Left lung (tissue), 10 donors: ENCODE data around the gene CTXND1. TPM values are rescaled to one million over a fixed set of nuclear protein-coding genes. Genes with fewer than 3 reads are reported as not detected.

Source experiments
- ATAC-seq: fragments of 200-7000 bp; cut with Tn5 transposase; one replicate; pipeline ENCODE4 v1.9.1; 2020; ENCODE audit warnings: moderate library complexity
- DNase-seq, 4 donors: peaks; one replicate each; pipeline ENCODE4 v3.0.0-alpha.2; 2013 to 2020
- H3K27ac ChIP-seq, 2 donors: fragments of 200-600 bp; sonication (generic) in 1 of 2; one replicate each; pipeline versions ENCODE4 v1.5.0 to v1.8.0; 2020 to 2021
- H3K27me3 ChIP-seq, 2 donors: fragments of 200-600 bp; sonication (generic) in 1 of 2; one replicate each; pipeline versions ENCODE4 v1.5.0 to v1.8.0; 2020 to 2021
- H3K36me3 ChIP-seq, 2 donors: fragments of 200-600 bp; sonication (generic) in 1 of 2; one replicate each; pipeline versions ENCODE4 v1.5.0 to v1.8.0; 2020 to 2021
- H3K4me1 ChIP-seq, 2 donors: fragments of 200-600 bp; one replicate each; pipeline ENCODE4 v1.8.0; 2021
- H3K4me3 ChIP-seq, 2 donors: fragments of 200-600 bp; sonication (generic) in 1 of 2; one replicate each; pipeline versions ENCODE4 v1.5.0 to v1.8.0; 2020 to 2021; ENCODE audit warnings: mild to moderate bottlenecking in 1 of 2
- H3K9me3 ChIP-seq, 2 donors: fragments of 200-600 bp; sonication (generic) in 1 of 2; one replicate each; pipeline versions ENCODE4 v1.5.0 to v1.8.0; 2020 to 2021
- CTCF ChIP-seq, 2 donors: fragments of 200-600 bp; sonication (generic) in 1 of 2; IDR thresholded peaks; one replicate each; pipeline versions ENCODE4 v1.5.0 to v1.8.0; 2021; ENCODE audit warnings: antibody characterized with exemption in 2 of 2
- intact Hi-C, 2 donors: fragments of 100-400 bp; cut with DNase I; formaldehyde crosslinking; loops; one replicate each; pipeline versions ENCODE4 v1.11.2 to v1.14.2; 2022
- polyA plus RNA-seq, 6 donors: library from polyadenylated mRNA; unstranded; fragments of 120-200 nt; gene quantifications; one replicate each; pipeline ENCODE4 v1.2.1, GENCODE V29; 2013; ENCODE audit not compliant: insufficient read length in 6 of 6
- total RNA-seq, 2 donors: library from RNA; stranded (reverse); fragmentation: NEBNext Ultra II Directional; extraction: Animal tissue kit (Norgen Biotek cat#: 25700); gene quantifications; one replicate each; pipeline ENCODE4 v1.2.1, GENCODE V29; 2021
- donor health status: DM: no; HTN: yes; CAD: no.
- donor health status: DM: no; HTN: no; CAD: no.

Gene CTXND1
- total and polyA plus RNA-seq, 8 donors = 0.47 to 32.9 (median 23.1) TPM

DNA sequence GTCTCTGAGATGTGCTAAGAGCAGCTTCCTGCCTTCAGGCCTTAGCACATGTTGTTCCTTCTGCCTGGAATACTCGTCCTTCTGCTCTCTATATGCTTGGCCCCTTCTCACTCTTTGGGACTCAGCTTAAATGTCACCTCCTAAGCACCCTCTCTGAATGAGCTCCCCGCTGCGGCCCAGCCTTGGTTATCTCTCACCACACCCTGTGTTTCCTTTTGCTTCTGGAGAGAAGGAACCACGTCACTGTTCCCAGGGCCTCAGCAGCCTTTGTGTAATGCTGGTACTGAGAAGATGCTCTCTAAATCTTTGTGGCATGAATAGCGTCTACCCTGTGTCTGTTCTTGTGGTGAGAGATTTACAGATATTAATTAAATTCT lies 97.0 kb downstream of the CTXND1 start:
- Histone ChIP-seq H3K27ac (peak overlapping the region; percentile 5 to 33), H3K9me3 (no peaks in the 10 kb centered on the region), H3K27me3 (no peaks in the 10 kb centered on the region), H3K4me1 (peaks cover 12 to 51% of the 10 kb centered on the region in 2 donors), H3K36me3 (peaks cover 0 to 5% of the 10 kb centered on the region in 2 donors), H3K4me3 (no peak overlapping the region)
- DNase-seq (no peak), ATAC-seq (no peak)
- intact Hi-C loops = no loop called here
- no peak for TF ChIP-seq CTCF (IDR thresholded peaks at IDR 0.05)

DNA sequence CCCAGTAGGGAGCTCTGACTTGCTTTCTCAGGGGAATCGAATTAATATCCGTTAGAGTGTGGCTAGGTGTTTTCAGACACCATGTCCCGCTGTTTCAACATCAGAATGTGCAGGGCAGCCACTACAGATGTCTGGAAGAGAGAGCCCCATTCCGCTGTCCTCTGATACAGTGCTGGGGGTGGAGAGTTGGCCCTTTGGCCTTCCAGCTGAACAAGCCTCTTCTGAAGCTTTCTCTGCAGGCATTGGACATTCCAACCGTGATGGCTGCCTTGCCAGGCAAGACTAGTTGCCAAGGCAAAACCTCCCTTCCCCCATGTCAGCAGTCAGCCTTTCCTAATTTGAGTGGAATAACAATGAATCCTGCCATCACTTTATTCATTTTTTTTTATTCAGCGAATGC lies 97.7 kb downstream of the CTXND1 start:
- peak; percentile 10 for ATAC-seq
- Histone ChIP-seq H3K36me3 (no peaks in the 10 kb centered on the region), H3K9me3 (no peaks in the 10 kb centered on the region), H3K4me3 (peak overlapping the region in 1 of 2 donors; percentile 65), H3K27ac (no peak overlapping the region), H3K4me1 (peaks cover 9 to 45% of the 10 kb centered on the region in 2 donors), H3K27me3 (no peaks in the 10 kb centered on the region)
- DNase-seq = peak in 1 of 4 donors; percentile 60
- intact Hi-C loops = no loop called here
- TF ChIP-seq CTCF (IDR thresholded peaks at IDR 0.05) = no peak

- no peaks in the 10 kb centered on the region for H3K9me3 ChIP-seq
- no peaks in the 10 kb centered on the region for H3K27me3 ChIP-seq
- no peak for DNase-seq
- intact Hi-C loops = no loop called here
- TF ChIP-seq CTCF (IDR thresholded peaks at IDR 0.05) = no peak
- no peaks in the 10 kb centered on the region for H3K36me3 ChIP-seq
- H3K4me3 ChIP-seq = peak overlapping the region in 1 of 2 donors; percentile 65
- H3K27ac ChIP-seq = peak overlapping the region; percentile 73
- peaks cover 9 to 43% of the 10 kb centered on the region in 2 donors for H3K4me1 ChIP-seq
- no peak for ATAC-seq
Observed at GRCh38 chr15:80153900-80154299, 98.1 kb downstream of the CTXND1 start.

GRCh38 chr15:80152896-80153876 lies 98.8 kb downstream of the CTXND1 start, which contains the start of gene FAH:
TSS of gene FAH (plus strand) at chr15:80152999. CDS start at chr15:80153055, 56 bp downstream.
- ATAC-seq (peak; percentile 77), DNase-seq (peak in 1 of 4 donors; percentile 54)
- no peak for TF ChIP-seq CTCF (IDR thresholded peaks at IDR 0.05)
- Histone ChIP-seq H3K27ac (peak within 1 kb of the TSS; percentile 73), H3K4me1 (peaks cover 9 to 43% of the 10 kb centered on the region in 2 donors), H3K9me3 (no peaks in the 10 kb centered on the region), H3K27me3 (no peaks in the 10 kb centered on the region), H3K36me3 (no peaks in the 10 kb centered on the region), H3K4me3 (peak within 1 kb of the TSS; percentile 48 to 65)
- intact Hi-C loops = no loop called here

- TF ChIP-seq CTCF (IDR thresholded peaks at IDR 0.05) = no peak
- intact Hi-C loops = no loop called here
- Histone ChIP-seq H3K27me3 (no peaks in the 10 kb centered on the region), H3K4me1 (peaks cover 9 to 43% of the 10 kb centered on the region in 2 donors), H3K4me3 (peak overlapping the region; percentile 48 to 65), H3K36me3 (no peaks in the 10 kb centered on the region), H3K9me3 (no peaks in the 10 kb centered on the region), H3K27ac (peak overlapping the region; percentile 73)
- ATAC-seq (peak; percentile 87), DNase-seq (peak; percentile 84 to 99 (median 97))
Observed at GRCh38 chr15:80152180-80152895, 99.7 kb downstream of the CTXND1 start.
